ENCODE results near the gene SPRED2. TPM values are rescaled to one million over a fixed set of nuclear protein-coding genes. Genes with fewer than 3 reads are reported as not detected.

The SPRED2 gene
- total RNA-seq, 2 experiments from 2014 or later: 5.9 to 6.7 TPM

DNA sequence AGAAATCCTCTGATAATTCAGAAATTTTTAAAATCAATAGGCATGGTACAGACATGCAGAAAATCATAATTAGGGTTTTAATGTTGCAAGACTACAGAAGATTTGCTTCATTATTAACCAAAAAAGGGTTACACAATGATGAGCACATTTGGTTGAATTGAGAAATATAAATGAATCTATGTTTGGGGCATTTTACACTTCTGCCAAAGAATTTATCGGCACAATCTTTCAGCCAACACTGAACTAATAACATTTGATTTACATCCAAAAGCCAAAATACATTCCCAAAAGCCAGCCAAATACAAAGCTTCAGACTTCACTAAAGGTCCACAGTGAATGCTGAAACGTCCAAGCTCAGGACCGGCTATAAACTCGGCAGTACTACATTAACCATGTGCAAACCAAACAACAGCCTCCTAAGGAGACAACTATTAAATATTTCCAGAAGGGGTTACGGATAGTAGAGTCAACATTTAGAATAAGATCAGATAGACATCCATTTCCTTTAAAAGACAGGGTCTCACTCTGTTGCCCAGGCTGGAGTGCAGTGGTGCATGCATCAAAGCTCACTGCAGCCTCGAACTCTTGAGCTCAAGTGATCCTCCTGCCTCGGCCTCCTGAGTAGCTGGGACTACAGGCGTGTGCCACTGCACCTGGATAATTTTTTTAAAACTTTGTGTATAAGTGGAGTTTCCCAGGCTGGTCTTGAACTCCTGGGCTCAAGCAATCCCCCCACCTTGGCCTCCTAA, 29.4 kb downstream of the SPRED2 start:
- POLR2A ChIA-PET: no interaction called here
- no peak for ATAC-seq
- TF ChIP-seq CTCF (IDR thresholded peaks at IDR 0.05): no peak
- no peak for DNase-seq
- Mint-ChIP-seq H3K27ac (no peak overlapping the region), H3K9me3 (no peaks in the 10 kb centered on the region), H3K4me1 (ENCODE audit: low read depth) (peaks cover 19% of the 10 kb centered on the region), H3K4me3 (no peak overlapping the region), H3K36me3 (ENCODE audit: low read depth) (no peaks in the 10 kb centered on the region), H3K27me3 (peaks cover 22% of the 10 kb centered on the region)
- intact Hi-C loops (cut with micrococcal nuclease): no loop called here
- CTCF ChIA-PET: no interaction called here

DNA sequence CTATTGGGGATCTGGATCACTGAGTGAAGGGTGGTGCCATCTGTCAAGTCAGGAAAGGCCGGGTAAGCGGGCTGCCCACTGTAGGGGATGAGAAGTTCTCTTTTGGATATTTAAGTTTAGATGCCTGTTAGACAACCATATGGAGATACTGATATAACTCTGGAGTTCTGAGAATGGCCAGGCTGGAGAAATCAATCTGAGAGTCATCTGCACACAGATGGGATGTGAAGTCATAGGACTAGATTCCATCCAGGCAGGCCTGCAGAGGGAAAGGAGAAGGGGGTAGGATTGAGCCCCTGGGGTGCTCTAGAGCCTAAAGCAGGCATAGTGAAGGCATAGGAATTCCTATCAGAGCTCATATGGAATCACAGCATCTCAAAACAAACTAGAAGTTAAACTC, 30.1 kb downstream of the SPRED2 start:
- Mint-ChIP-seq H3K36me3 (ENCODE audit: low read depth) (no peaks in the 10 kb centered on the region), H3K27me3 (peaks cover 21% of the 10 kb centered on the region), H3K9me3 (no peaks in the 10 kb centered on the region), H3K4me1 (ENCODE audit: low read depth) (peaks cover 21% of the 10 kb centered on the region), H3K4me3 (no peak overlapping the region), H3K27ac (no peak overlapping the region)
- ChIA-PET POLR2A (no interaction called here), CTCF (no interaction called here)
- intact Hi-C loops (cut with micrococcal nuclease): no loop called here
- no peak for TF ChIP-seq CTCF (IDR thresholded peaks at IDR 0.05)
- ATAC-seq (no peak), DNase-seq (no peak)

GRCh38 chr2:65397122-65397521, 35.3 kb downstream of the SPRED2 start:
- Mint-ChIP-seq H3K4me1 (ENCODE audit: low read depth) (peaks cover 22% of the 10 kb centered on the region), H3K4me3 (no peak overlapping the region), H3K27me3 (peaks cover 11% of the 10 kb centered on the region), H3K27ac (no peak overlapping the region), H3K9me3 (no peaks in the 10 kb centered on the region), H3K36me3 (ENCODE audit: low read depth) (no peaks in the 10 kb centered on the region)
- intact Hi-C loops (cut with micrococcal nuclease): no loop called here
- ATAC-seq (peak; percentile 96), DNase-seq (peak; percentile 79)
- POLR2A ChIA-PET: interaction anchor here (1.1 to 1.5 kb wide), 2 partner anchors 11 to 21 kb away, joined by 3 to 5 read pairs; no protein-coding TSS in a partner anchor
- CTCF ChIA-PET: interaction anchor here (1.4 kb wide), 1 partner anchor 39 kb away, joined by 5 read pairs; no protein-coding TSS in a partner anchor
- TF ChIP-seq CTCF (IDR thresholded peaks at IDR 0.05): no peak

DNA sequence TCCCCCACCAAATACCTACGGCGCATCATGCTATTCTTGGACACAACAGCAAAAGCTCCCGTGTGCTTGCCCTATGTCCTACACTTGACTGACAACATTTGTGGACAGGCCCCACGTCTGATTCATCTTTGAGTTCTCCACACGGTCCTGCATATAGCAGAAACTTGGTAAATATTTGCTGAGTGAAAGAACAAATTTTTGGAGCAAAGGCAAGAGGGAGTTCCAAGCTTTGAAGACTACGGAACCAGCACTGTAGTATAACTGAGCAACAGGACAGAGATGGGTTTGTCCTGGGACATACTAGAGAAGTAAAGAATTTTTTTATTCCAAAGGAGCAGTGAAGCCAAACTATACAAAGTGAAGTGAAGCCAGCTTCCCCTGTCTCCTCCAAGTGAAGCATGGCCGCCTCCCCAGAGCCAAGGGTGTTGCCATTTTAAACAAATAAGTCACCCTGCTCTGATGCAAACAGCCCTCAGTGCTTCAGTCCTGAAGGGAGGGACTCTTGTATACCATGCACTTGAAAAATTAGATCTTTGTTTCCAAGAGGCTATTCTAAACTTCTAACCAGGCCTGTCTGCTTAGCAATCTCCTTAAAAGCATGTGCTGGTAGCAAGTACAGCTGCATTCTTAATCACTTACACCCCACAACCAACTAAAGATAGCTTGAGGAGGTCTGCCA, 35.9 kb downstream of the SPRED2 start:
- CTCF ChIA-PET: interaction anchor here (1.4 kb wide), 1 partner anchor 39 kb away, joined by 5 read pairs; no protein-coding TSS in a partner anchor
- intact Hi-C loops (cut with micrococcal nuclease): no loop called here
- H3K4me1 Mint-ChIP-seq (ENCODE audit: low read depth): peaks cover 22% of the 10 kb centered on the region
- H3K4me3 Mint-ChIP-seq: no peak overlapping the region
- POLR2A ChIA-PET: interaction anchor here (1.1 to 1.5 kb wide), 2 partner anchors 12 to 20 kb away, joined by 3 to 5 read pairs; no protein-coding TSS in a partner anchor
- ATAC-seq (peak; percentile 28), DNase-seq (no peak)
- no peaks in the 10 kb centered on the region for H3K9me3 Mint-ChIP-seq
- H3K27ac Mint-ChIP-seq: no peak overlapping the region
- H3K36me3 Mint-ChIP-seq (ENCODE audit: low read depth): no peaks in the 10 kb centered on the region
- no peak for TF ChIP-seq CTCF (IDR thresholded peaks at IDR 0.05)
- peaks cover 11% of the 10 kb centered on the region for H3K27me3 Mint-ChIP-seq

Measured in activated CD8-positive, alpha-beta T cell treated with anti-CD3 and anti-CD28 coated beads for 36 hours (primary cell).